ENCODE results near the gene EEPD1. TPM values are rescaled to one million over a fixed set of nuclear protein-coding genes. Genes with fewer than 3 reads are reported as not detected.

The EEPD1 gene
- total RNA-seq, 1 donor = 9.0 TPM

DNA sequence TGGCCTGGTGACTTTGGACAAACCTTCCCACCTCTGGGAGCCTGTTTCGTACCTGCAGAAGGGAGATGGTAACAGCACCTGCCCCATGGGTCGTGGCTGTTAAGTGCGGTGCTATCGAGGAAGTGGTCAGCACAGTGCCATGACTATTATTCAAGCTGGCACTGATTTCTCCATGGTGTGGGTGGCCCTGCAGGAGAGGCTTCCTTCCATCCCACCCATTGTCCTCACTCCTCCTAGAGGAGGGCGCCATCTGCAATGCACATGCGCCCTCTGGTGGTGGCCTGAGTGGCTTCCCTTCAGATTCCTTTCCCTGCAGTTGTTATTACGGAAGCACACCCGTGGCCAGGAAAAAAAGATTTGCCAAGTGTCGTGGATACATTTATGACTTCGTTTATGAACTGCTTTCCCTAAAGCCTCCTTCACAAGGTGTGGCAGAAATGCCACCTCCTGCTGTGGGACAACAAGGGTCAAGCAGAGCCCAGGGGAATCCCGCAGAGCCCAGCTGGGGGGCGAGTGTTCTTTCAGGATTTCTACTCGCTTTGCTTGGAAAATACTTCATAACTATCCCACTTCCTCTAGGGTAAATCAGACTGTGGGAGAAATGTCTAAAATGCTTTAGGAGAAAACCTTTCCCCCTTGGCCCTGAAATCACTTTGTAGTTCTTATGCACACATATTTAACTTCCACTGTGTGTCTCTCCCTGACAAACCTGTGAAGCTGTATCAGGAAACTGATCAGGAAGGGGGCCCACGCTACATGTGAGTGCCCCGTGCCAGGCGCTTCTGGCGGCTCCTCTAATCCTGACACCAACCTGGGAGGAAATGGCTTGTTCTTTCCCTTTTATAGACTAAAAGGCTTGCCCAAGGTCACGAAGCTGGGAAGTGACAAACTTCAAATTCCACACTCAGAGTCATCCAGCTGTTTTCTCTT is 138.6 kb downstream of the EEPD1 start:
- peak overlapping the region; percentile 88 for H3K4me2 ChIP-seq (ENCODE audit: insufficient read depth, low read length)
- H4K20me1 ChIP-seq (ENCODE audit: insufficient read depth, low read length) = no peaks in the 10 kb centered on the region
- H3K4me3 ChIP-seq (ENCODE audit: insufficient read depth, low read length) = peak overlapping the region; percentile 71
- peak overlapping the region; percentile 92 for H2AFZ ChIP-seq (ENCODE audit: low read length)
- H3K79me2 ChIP-seq (ENCODE audit: insufficient read depth, low read length) = no peaks in the 10 kb centered on the region
- TF ChIP-seq, protein P1, sequence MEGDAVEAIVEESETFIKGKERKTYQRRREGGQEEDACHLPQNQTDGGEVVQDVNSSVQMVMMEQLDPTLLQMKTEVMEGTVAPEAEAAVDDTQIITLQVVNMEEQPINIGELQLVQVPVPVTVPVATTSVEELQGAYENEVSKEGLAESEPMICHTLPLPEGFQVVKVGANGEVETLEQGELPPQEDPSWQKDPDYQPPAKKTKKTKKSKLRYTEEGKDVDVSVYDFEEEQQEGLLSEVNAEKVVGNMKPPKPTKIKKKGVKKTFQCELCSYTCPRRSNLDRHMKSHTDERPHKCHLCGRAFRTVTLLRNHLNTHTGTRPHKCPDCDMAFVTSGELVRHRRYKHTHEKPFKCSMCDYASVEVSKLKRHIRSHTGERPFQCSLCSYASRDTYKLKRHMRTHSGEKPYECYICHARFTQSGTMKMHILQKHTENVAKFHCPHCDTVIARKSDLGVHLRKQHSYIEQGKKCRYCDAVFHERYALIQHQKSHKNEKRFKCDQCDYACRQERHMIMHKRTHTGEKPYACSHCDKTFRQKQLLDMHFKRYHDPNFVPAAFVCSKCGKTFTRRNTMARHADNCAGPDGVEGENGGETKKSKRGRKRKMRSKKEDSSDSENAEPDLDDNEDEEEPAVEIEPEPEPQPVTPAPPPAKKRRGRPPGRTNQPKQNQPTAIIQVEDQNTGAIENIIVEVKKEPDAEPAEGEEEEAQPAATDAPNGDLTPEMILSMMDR (IDR thresholded peaks at IDR 0.05; ENCODE audit: extremely low read depth, low read depth, low read length) = peak; percentile 98
- H3K27ac ChIP-seq (ENCODE audit: low read depth, low read length) = peak overlapping the region; percentile 56
- H3K27me3 ChIP-seq (ENCODE audit: insufficient read depth, low read length) = no peaks in the 10 kb centered on the region
- no peaks in the 10 kb centered on the region for H3K9me3 ChIP-seq (ENCODE audit: low read depth, low read length)
- H3K36me3 ChIP-seq (ENCODE audit: insufficient read depth, low read length) = no peaks in the 10 kb centered on the region
- H3K4me1 ChIP-seq (ENCODE audit: insufficient read depth, low read length) = peaks cover 11% of the 10 kb centered on the region
- peak; percentile 95 for DNase-seq (ENCODE audit: insufficient read length, low spot score, missing footprints)

DNA sequence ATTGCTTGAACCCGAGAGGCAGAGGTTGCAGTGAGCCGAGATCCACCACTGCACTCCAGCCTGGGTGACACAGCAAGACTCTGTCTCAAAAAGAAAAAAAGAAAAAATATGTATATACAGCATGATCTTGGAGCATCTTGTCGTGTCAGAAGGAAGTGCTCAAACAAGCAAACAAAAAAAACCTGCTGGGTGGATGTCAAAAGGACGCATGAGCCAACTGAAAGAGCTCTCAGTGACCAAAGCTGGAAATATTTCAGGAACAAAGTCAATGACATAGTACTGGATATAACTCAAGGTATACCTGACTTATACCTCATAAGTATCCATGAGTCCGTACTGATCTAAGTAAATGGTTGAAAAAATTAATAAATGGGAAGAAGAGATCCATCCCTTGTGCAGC is 142.0 kb downstream of the EEPD1 start:
- Histone ChIP-seq H3K9me3 (ENCODE audit: low read depth, low read length) (no peaks in the 10 kb centered on the region), H3K27me3 (ENCODE audit: insufficient read depth, low read length) (no peaks in the 10 kb centered on the region), H3K36me3 (ENCODE audit: insufficient read depth, low read length) (no peaks in the 10 kb centered on the region), H3K4me1 (ENCODE audit: insufficient read depth, low read length) (peaks cover 11% of the 10 kb centered on the region), H3K79me2 (ENCODE audit: insufficient read depth, low read length) (no peaks in the 10 kb centered on the region), H2AFZ (ENCODE audit: low read length) (no peak overlapping the region), H3K27ac (ENCODE audit: low read depth, low read length) (no peak overlapping the region), H4K20me1 (ENCODE audit: insufficient read depth, low read length) (no peaks in the 10 kb centered on the region), H3K4me2 (ENCODE audit: insufficient read depth, low read length) (no peak overlapping the region), H3K4me3 (ENCODE audit: insufficient read depth, low read length) (no peak overlapping the region)
- TF ChIP-seq, protein P1 (IDR thresholded peaks at IDR 0.05; ENCODE audit: extremely low read depth, low read depth, low read length) = no peak
- peak; percentile 47 for DNase-seq (ENCODE audit: insufficient read length, low spot score, missing footprints)

DNA sequence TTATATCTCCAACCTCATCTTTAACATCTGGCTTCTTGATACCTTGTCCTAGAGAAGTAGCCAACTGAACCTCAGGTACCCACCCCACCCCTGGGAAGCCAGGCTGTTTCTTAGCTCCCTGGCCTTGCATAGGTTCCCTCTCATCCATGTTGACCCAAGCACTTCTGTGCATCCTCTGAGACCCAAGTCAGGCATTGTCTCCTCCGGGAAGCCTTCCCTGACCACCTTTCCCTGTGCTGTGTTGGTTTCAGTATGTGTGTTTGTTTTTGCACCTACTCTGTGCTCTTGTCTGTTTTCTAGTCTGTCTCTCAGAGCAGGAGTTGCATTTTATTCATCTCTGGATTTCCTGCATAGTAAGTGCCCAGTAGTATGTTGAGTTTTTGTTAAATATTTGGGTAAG is 143.2 kb downstream of the EEPD1 start:
- no peaks in the 10 kb centered on the region for H3K79me2 ChIP-seq (ENCODE audit: insufficient read depth, low read length)
- no peak overlapping the region for H3K4me2 ChIP-seq (ENCODE audit: insufficient read depth, low read length)
- H2AFZ ChIP-seq (ENCODE audit: low read length) = no peak overlapping the region
- H3K9me3 ChIP-seq (ENCODE audit: low read depth, low read length) = no peaks in the 10 kb centered on the region
- H3K36me3 ChIP-seq (ENCODE audit: insufficient read depth, low read length) = no peaks in the 10 kb centered on the region
- H3K4me1 ChIP-seq (ENCODE audit: insufficient read depth, low read length) = peaks cover 14% of the 10 kb centered on the region
- H3K27ac ChIP-seq (ENCODE audit: low read depth, low read length) = no peak overlapping the region
- no peak overlapping the region for H3K4me3 ChIP-seq (ENCODE audit: insufficient read depth, low read length)
- DNase-seq (ENCODE audit: insufficient read length, low spot score, missing footprints) = no peak
- H3K27me3 ChIP-seq (ENCODE audit: insufficient read depth, low read length) = no peaks in the 10 kb centered on the region
- TF ChIP-seq, protein P1 (IDR thresholded peaks at IDR 0.05; ENCODE audit: extremely low read depth, low read depth, low read length) = no peak
- no peaks in the 10 kb centered on the region for H4K20me1 ChIP-seq (ENCODE audit: insufficient read depth, low read length)

DNA sequence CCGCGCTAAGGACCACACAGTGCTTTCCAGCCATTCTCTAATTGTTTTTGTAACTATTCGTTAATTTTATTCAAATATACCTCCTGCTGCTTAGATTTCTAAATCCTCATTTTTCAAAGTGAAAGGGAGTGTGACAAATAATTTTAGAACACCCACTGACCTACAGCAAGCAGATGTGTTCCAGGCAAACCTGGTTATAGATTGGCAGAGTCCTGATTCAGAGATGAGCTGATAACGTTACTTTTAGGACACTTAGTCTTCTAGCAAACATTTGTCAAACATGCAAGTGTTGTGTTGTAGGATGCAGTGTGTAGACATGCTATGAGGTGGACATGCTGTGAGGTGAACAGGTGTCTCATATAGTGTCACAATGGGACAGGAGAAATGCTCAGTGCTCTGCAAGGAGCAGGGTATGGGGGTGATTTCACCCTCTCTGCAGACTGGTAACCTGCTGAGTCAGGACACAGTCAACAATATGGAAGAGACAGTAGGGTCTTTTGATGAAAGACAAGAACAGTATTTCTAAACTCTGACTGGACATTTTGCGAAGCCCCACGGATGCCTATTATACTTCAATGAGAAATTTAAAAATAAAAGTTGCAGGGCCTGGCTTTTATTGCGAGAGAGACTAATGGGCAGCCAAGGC is 144.4 kb downstream of the EEPD1 start:
- Histone ChIP-seq H3K9me3 (ENCODE audit: low read depth, low read length) (no peaks in the 10 kb centered on the region), H3K27ac (ENCODE audit: low read depth, low read length) (no peak overlapping the region), H3K4me2 (ENCODE audit: insufficient read depth, low read length) (no peak overlapping the region), H3K27me3 (ENCODE audit: insufficient read depth, low read length) (no peaks in the 10 kb centered on the region), H3K79me2 (ENCODE audit: insufficient read depth, low read length) (no peaks in the 10 kb centered on the region), H3K4me3 (ENCODE audit: insufficient read depth, low read length) (no peak overlapping the region), H3K36me3 (ENCODE audit: insufficient read depth, low read length) (no peaks in the 10 kb centered on the region), H4K20me1 (ENCODE audit: insufficient read depth, low read length) (no peaks in the 10 kb centered on the region), H3K4me1 (ENCODE audit: insufficient read depth, low read length) (peaks cover 10% of the 10 kb centered on the region), H2AFZ (ENCODE audit: low read length) (no peak overlapping the region)
- TF ChIP-seq, protein P1 (IDR thresholded peaks at IDR 0.05; ENCODE audit: extremely low read depth, low read depth, low read length) = no peak
- DNase-seq (ENCODE audit: insufficient read length, low spot score, missing footprints) = no peak
